Right hindlimb (tissue), 1 donor: Measurements from ENCODE around the gene CCDC73.
"Not testable (repeated sequence)": the region's sequence is repeated elsewhere in the genome, so short reads cannot be mapped to it uniquely, and the experiment has no call there.

Source experiments
- DNase-seq: peaks from one replicate; pipeline ENCODE4 v3.0.0-alpha.2; 2018

The CCDC73 gene

GRCh38 chr11:32792948-32793475, 1.4 kb downstream of the CCDC73 start:
- DNase-seq = peak; percentile 43

GRCh38 chr11:32792111-32792947, 2.1 kb downstream of the CCDC73 start:
- no peak for DNase-seq

- DNase-seq = no peak
Measured at GRCh38 chr11:32790916-32791315, 3.5 kb downstream of the CCDC73 start.

GRCh38 chr11:32786811-32787210, 7.7 kb downstream of the CCDC73 start:
- DNase-seq = no peak

GRCh38 chr11:32785262-32785661, 9.2 kb downstream of the CCDC73 start:
- no peak for DNase-seq

GRCh38 chr11:32781721-32782120, 12.7 kb downstream of the CCDC73 start:
- DNase-seq = no peak

GRCh38 chr11:32780839-32781238, 13.6 kb downstream of the CCDC73 start:
- not testable (repeated sequence) for DNase-seq

GRCh38 chr11:32779136-32779535, 15.3 kb downstream of the CCDC73 start:
- no peak for DNase-seq

GRCh38 chr11:32775908-32776307, 18.6 kb downstream of the CCDC73 start:
- no peak for DNase-seq

- DNase-seq = no peak
Measured at GRCh38 chr11:32774081-32774480, 20.4 kb downstream of the CCDC73 start.

- DNase-seq = no peak
Measured at GRCh38 chr11:32772731-32773130, 21.7 kb downstream of the CCDC73 start.

- DNase-seq = not testable (repeated sequence)
Measured at GRCh38 chr11:32761774-32762173, 32.7 kb downstream of the CCDC73 start.

GRCh38 chr11:32758291-32758690, 36.2 kb downstream of the CCDC73 start:
- no peak for DNase-seq

- not testable (repeated sequence) for DNase-seq
Measured at GRCh38 chr11:32753181-32753580, 41.3 kb downstream of the CCDC73 start.

GRCh38 chr11:32752001-32752400, 42.5 kb downstream of the CCDC73 start:
- DNase-seq = no peak

GRCh38 chr11:32751381-32751780, 43.1 kb downstream of the CCDC73 start:
- no peak for DNase-seq

- no peak for DNase-seq
Measured at GRCh38 chr11:32729976-32730375, 64.5 kb downstream of the CCDC73 start.

GRCh38 chr11:32723332-32723731, 71.1 kb downstream of the CCDC73 start:
- DNase-seq = no peak

- no peak for DNase-seq
Measured at GRCh38 chr11:32722255-32722654, 72.2 kb downstream of the CCDC73 start.

- DNase-seq = no peak
Measured at GRCh38 chr11:32713496-32713895, 81.0 kb downstream of the CCDC73 start.

- not testable (repeated sequence) for DNase-seq
Measured at GRCh38 chr11:32708978-32709377, 85.5 kb downstream of the CCDC73 start.

GRCh38 chr11:32706985-32707741, 87.3 kb downstream of the CCDC73 start:
- DNase-seq = no peak

- DNase-seq = no peak
Measured at GRCh38 chr11:32705309-32706033, 89.0 kb downstream of the CCDC73 start.
